HG03280 (cell line): Measurements from ENCODE around the gene NCAM1.

Source experiments
- ATAC-seq: cut with Tn5 transposase; IDR thresholded peaks from one replicate; pipeline ENCODE4 v1.9.1; 2021; ENCODE audit warnings: mild to moderate bottlenecking, moderate library complexity; ENCODE audit not compliant: unreplicated experiment

The NCAM1 gene

DNA sequence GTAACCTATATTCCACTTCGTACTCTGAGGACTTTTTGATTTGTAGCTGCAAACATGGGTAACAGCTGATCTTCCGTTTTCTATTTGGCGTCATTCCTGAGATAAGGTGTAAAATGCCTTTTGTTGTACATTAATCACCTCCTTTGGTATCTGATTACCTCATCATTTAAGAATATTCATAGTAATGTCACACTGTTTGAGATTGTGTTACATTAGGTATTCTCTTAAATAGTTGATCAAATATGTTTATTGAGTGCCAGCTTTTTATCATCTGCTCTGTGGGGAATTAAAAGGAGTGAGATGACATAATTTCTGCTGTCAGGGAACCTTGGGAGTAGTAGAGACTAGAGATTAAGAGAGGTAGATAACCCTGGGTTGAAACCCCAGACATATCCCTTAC lies 5.9 kb downstream of the NCAM1 start:
- no peak for ATAC-seq

DNA sequence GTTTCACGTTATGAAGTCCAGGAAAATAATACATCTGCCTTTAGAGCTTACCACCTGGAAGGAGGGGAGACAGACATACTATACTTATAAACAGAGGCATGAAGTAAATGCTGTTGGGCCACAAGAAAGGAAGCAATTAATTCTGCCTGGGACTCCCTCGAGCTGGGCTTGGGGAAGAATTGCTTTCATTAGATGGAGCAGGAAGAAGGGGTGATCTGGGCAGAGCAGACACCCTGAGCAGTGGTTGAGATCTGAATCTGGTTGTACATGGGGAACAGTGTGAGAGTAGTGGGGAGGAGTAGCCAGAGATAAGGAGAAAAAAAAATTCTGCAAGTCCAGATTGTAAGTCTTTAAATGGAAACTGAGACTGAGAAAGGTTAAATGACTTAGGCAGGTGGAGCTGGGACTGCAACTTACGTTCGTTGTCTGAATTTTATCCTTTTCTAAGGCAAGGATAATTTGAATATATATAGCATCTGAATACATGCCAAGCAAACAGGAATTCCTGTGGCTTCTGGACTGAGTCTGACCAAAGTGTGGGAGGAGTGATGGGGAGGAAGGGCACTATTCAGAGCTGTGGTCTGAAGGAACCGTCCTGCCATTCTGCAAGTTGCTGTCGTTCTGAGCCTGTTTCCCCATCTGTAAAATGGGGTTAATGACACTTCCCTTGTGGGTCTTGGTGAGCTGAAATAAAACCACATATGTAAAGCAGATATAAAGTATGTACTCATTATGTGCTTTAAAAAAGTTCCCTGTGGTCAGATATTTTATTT lies 7.9 kb downstream of the NCAM1 start:
- ATAC-seq, result no peak

DNA sequence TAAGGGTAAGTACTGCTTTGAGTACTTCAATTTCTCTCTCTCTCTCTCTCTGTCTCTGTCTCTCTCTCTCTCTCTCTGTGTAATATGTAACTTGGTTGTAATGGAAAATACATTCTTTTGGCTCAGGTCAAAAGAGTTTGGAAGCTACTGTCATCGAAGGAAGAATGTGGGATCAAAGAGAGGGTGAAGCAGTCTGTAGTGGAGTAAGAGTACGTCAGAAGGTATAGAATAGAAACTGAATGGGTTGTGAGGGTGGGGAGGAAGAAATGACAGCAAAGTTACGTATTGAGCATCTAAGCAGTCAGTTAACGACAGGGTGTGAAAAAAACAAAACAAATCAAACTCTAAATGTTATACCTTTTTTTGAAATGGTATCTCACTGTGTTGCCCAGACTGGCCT lies 10.0 kb downstream of the NCAM1 start:
- ATAC-seq, result no peak

DNA sequence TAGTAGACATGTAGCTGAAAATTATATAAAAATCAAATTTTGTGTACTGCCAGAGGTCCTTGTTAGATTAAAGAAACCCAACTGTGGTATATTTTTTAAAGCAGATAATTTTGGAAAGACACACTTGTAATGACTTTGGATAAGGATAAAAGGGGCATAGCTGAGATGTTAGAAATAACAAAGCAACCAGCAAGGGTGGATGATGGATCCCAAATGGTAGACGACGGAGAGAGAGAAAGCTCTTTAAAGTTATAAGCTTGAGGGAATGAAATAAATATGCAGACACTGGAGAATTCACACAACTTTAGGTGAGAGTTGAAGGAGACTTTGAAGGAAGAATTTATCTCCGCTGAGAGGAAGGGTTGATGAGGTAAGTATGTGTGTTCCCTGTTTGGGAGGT lies 10.6 kb downstream of the NCAM1 start:
- ATAC-seq, result no peak

DNA sequence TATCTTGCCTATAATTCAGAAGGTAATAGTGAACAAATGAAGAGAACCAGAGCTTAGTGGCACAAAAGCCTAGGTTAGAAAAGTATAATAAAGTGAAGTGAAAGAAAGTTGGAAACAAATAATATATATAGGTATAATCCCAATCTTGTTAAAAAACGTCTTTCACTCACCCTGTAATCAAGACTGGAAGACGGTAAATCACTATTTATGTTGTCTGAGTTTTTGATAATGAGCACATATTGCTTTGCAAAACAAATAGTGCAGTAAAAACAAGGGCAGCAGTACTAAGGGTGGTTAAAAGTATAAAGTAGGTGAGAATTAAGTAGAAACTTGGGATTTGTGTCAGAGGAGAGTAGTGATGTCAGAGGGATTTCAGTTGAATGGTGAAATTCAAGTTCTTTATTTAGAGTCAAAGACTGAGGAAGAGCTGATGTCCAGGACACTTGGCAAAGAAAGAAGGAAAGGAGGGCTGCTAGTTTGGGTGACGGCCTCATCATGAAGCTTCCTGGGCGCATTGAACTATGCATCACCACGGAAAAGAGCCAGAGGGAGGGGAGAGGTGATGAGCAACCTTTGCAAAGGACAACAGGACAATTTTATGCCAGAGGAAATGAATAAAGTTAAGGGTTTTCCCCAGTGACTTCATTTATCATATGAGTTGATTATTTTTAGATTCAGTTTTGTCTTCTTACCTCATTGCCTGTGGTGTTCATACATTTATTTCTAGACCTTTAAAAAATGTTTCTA lies 11.4 kb downstream of the NCAM1 start:
- no peak for ATAC-seq

DNA sequence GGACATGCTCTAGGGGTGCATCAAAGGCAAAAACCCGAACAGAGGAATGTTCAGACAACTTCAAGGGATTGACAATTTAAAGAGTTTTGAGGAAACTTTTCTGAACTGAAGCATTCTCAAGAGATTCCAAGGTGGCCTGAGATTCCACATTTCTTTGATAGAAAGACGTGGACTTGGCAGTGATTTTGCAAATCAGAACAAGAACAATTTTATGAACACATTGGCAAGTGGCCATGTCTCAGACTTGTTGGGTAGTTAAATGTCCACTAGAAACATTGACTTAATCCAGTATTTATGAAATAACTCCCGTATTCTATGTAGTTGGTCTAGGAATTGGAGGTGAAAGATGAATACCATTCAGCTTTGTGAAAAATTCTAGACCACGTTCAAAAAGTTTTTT lies 13.8 kb downstream of the NCAM1 start:
- no peak for ATAC-seq

DNA sequence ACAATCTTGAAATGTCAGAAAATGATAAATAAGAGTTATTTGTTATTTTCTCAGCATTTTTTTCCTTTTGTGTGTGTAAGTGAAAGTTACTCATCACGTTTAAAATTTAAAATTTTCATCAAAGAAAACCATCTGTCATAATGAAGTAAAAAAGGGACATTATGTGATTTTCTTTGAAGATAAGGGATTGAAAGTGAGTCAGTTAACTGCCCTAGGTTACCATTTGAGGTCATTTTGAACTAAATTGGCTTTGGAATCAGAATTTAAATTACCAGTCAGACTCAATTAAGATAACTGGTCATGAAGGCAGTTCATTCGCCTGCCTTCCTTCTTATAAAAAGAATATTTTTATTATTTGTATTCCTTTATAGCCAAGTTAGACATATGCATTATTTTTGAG lies 14.3 kb downstream of the NCAM1 start:
- ATAC-seq, result no peak

DNA sequence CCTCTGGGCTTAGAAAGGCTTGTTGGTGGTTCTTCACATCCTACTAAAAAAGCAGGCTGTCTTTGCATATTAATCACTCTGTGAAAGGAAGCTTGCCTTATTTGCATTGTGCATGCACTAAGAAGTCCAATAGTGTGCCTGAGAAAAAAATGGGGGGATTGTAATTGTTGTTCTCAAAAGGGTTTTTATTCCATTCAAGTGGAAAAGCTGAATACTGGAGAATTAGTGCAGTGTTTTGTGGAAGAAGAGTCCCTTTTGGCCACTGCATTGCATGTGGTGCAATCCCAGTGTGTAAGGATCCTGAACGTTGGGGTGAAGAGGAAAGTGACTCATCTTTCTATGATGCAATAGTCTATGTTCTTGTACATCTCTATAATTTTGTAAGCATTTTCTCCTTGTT lies 16.5 kb downstream of the NCAM1 start:
- ATAC-seq, result no peak

DNA sequence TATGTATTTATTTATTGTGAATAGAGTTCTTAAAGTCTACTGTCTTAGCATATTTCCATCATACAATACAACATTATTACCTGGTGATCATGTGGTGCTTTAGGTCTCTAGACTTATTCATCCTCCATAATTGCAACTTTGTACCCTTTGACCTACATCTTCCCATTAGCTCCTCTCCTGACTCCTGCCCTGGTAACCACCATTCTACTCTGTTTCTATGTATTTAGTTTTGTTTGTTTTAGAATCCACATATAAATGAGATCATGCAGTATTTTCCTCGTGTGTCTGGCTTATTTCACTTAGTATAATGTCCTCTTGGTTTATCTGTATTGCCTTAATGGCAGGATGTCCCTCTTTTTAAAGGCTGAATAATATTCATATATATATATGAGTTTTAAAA lies 22.7 kb downstream of the NCAM1 start:
- no peak for ATAC-seq

DNA sequence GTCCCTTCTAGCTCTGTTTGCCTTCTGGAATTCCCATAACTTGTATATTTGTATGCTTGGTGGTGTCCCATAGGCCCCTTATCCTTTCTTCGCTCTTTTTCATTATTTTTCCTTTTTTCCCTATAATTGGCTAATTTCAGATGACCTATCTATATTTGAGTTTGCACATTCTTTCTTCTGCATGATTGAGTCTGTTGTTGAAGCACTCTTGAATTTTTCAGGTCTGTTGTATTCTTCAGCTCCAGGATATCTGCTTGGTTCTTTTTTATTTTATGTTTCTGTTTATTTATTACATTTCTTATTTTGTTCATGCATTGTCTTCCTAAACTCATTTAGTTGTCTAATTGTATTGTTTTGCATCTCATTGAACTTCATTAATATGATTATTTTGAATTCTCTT lies 28.0 kb downstream of the NCAM1 start:
- no peak for ATAC-seq

DNA sequence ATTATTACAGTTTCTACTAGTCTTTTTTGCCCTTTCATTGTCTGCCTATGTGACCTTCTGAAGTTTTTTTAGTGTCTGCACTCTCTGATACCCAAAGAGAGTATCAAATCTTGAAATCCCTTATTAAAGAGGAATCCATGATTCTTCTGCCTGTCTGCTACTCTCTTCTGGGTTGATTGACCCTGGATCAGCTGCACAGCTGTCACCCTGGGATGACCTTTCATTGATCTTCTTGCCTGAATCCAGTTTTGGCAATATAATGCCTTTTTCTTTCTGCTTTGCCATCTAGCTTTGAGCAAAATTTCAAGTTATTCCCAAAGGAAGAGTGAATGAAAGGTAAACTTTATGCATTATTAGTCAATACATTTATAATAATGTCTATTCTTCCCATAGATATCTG lies 32.6 kb downstream of the NCAM1 start:
- no peak for ATAC-seq

DNA sequence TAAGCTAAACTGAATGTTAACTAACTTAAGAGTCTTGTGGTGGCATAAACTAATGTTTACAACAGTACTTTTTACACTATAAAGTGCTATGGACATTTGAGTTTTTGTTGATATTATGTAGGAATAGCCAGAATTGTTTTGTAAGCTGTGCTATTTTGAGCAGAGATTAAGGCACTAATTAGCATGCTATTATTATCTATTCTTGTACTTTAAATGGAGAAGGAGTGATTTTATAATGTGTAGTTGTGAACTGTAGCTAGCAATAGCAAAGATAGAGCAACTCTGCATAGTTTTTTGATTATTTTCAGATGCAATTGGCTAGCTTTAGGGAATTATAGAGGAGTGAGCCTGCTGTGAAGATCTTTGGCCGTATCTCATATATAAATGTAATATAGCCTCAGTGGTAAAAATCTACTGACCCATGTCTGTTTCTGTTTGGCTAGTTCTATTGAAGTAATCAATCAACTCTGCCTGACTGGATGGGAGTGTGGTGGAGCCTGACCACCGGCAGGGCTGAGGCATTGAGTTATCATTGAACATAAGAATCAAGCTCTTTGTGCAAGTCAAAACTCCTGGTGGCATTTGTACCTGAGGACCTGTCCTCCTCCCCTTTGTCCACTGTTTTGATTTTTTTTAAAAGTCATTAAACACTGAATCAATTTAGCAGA lies 34.3 kb downstream of the NCAM1 start:
- ATAC-seq, result no peak

DNA sequence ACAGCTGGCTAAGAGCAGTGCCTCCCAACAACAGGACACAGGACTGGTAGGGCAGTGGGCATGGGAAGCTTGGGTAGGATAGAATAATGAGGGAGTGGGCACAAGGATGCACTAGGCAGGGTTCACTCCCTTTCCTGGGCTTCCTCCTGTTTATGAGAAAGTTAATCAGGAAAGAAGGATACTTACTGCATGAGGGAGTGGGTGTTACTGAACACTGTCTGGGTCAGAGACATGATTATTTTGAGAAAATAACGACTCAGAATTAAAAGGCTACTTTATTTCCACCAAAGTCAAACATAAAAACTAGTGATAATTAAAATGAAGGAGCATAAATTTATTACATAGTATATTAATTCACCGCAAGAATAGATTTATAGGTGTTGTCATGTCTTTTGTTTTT lies 35.8 kb downstream of the NCAM1 start:
- ATAC-seq, result no peak

DNA sequence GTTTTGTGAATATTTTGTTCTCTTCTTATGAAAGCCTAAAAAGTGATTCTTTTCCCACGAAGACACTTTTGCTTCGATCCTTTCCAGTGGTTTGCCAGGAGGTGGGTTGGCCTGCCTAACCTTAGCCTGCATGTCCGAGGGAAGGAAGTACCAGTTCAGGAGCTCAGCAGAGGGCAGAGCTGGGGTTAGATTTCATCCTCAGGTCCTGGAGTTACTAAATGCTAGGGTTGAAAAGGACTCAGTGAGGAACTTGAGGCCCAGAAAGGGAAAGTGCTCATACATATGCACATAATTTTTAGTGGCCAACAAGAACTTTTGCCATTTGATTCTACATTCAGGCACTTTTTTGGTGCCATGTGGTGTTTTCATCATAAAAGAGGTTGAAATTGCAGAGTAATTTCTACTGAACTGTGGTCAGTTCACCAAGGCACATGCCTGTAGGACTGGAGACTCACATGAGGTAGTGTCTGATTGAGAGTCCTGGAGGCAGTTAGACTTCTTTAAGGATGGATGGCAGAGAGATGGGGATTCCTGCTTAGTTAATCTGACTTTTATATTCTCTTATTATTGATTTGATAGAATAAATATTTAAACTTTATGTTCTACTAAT lies 36.7 kb downstream of the NCAM1 start:
- ATAC-seq, result no peak

DNA sequence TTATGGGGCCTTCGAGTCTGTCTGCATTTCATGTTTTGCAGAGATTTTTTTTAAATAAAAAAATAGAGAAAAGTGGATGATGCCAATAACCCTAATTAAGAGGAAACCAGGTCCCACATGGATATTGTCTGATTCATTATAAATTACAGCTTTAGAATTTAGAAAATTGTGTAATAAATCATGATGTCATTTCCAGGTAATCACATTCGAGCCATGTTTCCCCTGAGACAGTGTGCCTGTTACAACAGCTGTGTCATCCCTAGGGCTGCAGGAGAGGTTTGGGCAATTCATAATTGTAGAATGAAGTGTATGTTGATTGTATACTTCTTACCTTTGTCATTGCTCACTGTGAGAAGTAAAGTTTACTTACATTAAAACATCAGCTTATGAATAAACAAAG lies 38.3 kb downstream of the NCAM1 start:
- ATAC-seq, result no peak

DNA sequence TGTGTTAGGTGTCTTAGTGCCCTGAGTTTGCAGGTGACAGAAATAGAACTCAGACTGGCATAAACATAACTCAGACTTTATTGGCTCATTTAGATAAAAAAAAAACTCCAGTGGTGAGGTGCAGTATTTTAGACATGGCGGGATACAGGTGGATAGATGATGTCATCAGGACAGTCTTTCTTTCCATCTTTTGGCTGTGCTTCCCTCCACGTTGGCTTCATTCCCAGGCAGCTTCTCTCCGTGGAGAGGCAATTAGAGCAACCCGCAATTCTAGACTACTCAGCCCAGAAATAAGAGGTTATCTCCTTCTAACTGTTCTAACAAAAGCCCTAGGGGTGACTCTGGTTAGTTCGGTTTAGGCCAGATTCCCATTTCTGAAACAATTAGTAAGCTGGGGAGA lies 40.5 kb downstream of the NCAM1 start:
- ATAC-seq, result no peak

DNA sequence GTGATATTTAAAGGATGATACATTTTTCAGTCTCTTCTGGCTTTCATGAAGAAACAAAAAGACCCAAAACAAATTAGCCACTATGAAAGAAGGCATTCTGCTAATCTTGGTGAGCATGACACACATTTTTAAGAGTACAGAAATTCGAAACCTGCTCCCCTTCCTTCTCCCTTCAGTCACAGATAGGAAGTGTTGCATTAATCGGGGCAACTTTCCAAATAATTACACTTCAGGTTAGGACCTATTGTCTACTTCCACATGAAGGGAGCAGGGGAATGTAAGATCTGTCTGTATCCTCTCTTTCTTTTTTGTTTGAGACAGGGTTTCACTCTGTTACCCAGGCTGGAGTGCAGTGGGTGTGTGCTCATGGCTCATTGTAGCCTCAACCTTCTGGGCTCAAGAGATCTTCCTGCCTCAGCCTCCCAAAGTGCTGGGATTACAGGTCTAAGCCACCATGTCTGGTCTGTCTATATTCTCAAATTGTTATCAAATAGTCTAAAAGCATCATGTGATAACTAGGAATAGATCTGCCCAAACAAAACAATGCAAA lies 45.8 kb downstream of the NCAM1 start:
- ATAC-seq, result no peak

DNA sequence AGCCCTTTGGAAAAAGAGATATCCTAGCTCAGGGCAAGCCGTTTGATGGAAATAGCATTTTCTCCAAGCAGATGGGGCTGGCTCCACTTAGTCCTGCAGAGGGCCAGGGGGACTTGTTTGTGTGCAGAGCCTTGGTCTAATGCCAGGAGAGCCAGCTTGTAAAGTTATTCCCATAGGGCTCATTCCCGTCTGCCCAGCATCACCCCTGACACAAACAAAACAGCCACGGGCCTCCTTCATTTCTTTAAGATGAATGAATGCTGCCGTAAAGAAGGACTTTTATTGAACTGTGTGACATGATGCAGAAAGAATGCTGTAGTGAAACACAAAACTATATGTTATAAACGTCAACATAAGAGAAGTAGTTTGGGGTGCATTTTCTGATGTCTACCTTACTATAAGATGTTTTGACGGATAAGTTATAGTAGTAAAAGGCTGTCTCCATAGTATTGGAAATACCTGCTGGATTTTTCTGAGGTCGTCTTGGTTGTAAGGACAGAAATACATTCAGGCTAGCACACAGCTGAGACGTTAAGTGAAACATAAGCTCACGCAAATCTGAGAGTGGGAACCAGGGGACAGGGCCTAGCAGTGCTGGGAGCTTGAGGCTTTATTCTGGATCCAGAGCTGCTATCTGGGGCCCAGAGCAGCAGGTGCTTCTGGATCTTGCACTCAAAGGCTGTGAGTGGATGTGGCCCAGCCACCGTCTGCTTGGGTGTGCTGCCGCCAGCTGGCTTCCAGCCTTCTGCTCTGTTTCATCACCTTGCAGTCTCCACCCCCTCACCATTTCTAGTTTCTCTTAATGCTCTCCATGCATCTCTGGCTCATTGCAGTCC lies 53.3 kb downstream of the NCAM1 start:
- no peak for ATAC-seq

DNA sequence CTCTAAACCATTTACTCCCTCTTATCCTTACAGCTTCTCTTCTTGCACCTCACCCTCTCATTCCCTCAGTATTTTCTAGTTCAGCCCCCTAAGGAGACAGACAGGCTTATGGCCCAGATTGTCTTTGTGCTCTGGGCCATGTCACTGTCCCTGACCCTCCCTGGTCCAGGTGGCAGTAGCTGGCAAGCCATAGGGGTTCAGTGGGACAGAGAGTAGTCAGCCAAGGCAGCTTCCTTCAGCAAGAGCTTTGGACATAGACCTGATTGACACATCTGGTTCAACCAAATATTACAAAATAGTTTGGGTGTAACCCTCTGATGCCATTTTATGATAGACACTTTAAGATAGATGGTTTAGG lies 53.9 kb downstream of the NCAM1 start:
- no peak for ATAC-seq

DNA sequence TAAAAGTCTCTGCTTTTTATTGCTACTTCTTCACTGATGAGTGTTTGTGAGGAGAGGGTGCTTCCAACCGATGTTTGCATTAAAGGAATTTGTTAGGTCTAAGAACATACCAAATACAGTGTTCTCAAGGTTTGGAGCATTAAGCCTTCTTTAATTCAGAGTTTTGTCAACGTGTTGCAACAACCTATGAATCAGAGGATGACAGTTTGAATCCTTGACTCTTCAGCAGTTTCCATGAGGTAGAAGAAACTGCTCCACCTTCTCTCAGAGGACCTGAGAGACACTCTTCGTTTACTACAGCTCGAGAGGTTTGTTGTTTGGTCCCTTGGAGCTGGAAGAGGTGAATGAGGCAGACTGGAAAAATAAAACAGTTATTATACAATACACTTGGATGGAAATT lies 55.7 kb downstream of the NCAM1 start:
- ATAC-seq, result no peak

DNA sequence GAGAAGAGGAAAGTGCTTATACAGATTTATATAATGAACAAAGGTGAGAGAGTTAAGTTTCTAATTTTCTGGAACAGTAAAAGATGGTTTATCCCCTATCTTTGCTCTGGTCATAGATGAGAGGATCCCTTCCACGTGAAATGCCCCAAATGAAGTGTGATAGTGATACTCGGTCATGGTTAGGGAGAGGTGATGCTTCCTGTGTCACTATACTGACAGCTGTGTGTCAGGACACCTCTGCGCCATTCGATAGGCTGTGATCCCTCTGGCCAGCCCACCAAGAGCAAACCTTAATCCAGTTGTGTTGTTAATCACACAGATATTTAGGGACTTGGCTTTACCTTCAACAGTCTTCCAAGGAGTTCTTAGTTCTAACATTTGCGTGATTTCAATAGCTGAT lies 57.7 kb downstream of the NCAM1 start:
- no peak for ATAC-seq
